ENCODE data around the gene TPM1.

TPM1 gene

DNA sequence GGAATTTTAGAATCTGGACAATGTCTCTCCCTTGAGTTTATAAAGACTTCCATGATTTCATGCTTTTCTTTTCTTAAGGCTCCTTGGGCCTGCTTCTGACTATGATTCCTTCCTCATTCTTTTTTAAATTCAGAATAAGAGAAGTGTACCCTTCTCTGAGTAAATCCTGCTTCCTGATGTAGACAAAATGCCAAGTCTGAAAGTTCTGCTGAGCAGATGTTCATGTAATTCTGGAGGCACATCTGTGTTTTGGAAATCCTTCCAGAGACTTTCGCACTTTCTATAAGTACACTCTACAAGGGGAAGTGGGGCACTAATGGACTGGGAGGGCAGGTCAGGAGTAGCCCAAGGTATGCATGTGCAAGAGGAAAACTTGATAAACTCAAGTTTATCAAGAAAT, 24.8 kb downstream of the TPM1 start:
- Histone ChIP-seq H2AFZ (ENCODE audit: low read length) (no peak overlapping the region), H3K79me1 (ENCODE audit: low read depth, low read length) (no peaks in the 10 kb centered on the region), H3K4me3 (ENCODE audit: low read length in 2 of 2) (no peak overlapping the region), H2BK15ac (ENCODE audit: low read length) (no peak overlapping the region), H2BK12ac (ENCODE audit: low read length) (no peak overlapping the region), H2AK5ac (ENCODE audit: low read depth, low read length) (no peak overlapping the region), H3K4me2 (ENCODE audit: insufficient read depth, low read length, poor library complexity, severe bottlenecking) (no peak overlapping the region), H4K91ac (ENCODE audit: low read depth, low read length, poor library complexity) (no peak overlapping the region), H3K4ac (ENCODE audit: low read length) (no peak overlapping the region), H3K14ac (ENCODE audit: low read length) (no peak overlapping the region), H3K4me1 (ENCODE audit: control insufficient read depth in 2 of 2, insufficient read depth in 1 of 2, low read depth in 1 of 2, low read length in 2 of 2) (peaks cover 6 to 12% of the 10 kb centered on the region in 2 donors), H4K8ac (ENCODE audit: low read depth, low read length) (no peak overlapping the region), H3K9ac (ENCODE audit: low read depth, low read length, poor library complexity) (no peak overlapping the region), H3K18ac (ENCODE audit: low read length) (no peak overlapping the region), H2BK120ac (ENCODE audit: low read depth, low read length) (no peak overlapping the region), H3K27me3 (ENCODE audit: control insufficient read depth in 3 of 3, insufficient read depth in 3 of 3, low read depth in 1 of 3, low read length in 3 of 3) (no peaks in the 10 kb centered on the region), H3K23ac (ENCODE audit: low read depth, low read length, poor library complexity) (no peak overlapping the region), H3K36me3 (replicated peaks in 1 of 2; ENCODE audit: control insufficient read depth in 2 of 2, insufficient read depth in 2 of 2, low read length in 2 of 2) (peaks cover 50 to 92% of the 10 kb centered on the region in 2 donors), H3K27ac (replicated peaks; ENCODE audit: low read length) (no peak overlapping the region), H3K9me3 (replicated peaks in 1 of 2; ENCODE audit: control insufficient read depth in 2 of 2, insufficient read depth in 1 of 2, low read depth in 1 of 2, low read length in 2 of 2) (peaks cover 2 to 6% of the 10 kb centered on the region in 2 donors), H2BK5ac (ENCODE audit: low read length) (no peak overlapping the region)
- WGBS, 2 donors (ENCODE audit: extremely low coverage in 2 of 2, insufficient read length in 2 of 2, insufficient replicate concordance in 1 of 2), result no CpG with 5 or more reads among the region's 1 CpG
- DNase-seq (ENCODE audit: low spot score), result no peak

DNA sequence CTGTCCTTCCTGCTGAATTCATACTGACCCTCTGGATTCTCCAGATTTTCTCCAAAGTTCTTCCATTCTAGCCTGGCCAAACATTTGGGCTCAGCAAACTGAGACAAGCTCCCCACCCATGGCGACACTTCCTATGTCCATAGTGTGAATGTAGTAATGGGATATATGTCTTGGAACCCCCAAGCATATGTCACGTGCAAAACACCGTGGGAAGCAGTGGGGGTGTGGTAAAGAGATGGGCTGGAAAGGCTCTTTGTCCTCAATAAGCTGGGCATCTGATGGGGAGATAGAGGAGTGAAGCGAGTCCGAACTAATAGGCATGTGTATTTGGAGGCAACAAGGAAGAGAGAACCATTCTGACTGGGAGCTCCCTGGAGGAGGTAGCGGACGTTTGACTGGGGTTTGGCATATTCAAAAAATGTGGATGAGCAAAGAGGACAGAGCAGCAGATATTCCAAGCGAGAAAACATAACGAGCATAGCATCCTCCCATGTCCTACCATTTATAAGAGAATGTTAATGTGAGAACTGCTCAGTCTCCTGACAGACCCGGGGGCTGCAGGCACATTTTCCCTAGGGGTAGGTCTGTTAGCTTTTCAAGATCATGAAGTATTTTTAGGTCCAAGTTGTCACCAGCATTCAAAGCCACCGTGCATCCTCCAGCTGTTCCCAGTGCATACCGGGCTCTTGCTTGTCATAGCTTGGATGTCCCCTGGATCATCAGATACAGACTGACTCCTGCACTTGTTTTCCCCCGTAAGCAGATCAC, 25.6 kb downstream of the TPM1 start:
- H3K14ac ChIP-seq (ENCODE audit: low read length), result peak overlapping the region; percentile 27
- H3K23ac ChIP-seq (ENCODE audit: low read depth, low read length, poor library complexity), result no peak overlapping the region
- no peaks in the 10 kb centered on the region for H3K79me1 ChIP-seq (ENCODE audit: low read depth, low read length)
- no peak overlapping the region for H2BK5ac ChIP-seq (ENCODE audit: low read length)
- H3K4me1 ChIP-seq (ENCODE audit: control insufficient read depth in 2 of 2, insufficient read depth in 1 of 2, low read depth in 1 of 2, low read length in 2 of 2), result peaks cover 6 to 12% of the 10 kb centered on the region in 2 donors
- H3K4me3 ChIP-seq (ENCODE audit: low read length in 2 of 2), result no peak overlapping the region
- H2AFZ ChIP-seq (ENCODE audit: low read length), result no peak overlapping the region
- no peak overlapping the region for H2BK120ac ChIP-seq (ENCODE audit: low read depth, low read length)
- no peaks in the 10 kb centered on the region for H3K27me3 ChIP-seq (ENCODE audit: control insufficient read depth in 3 of 3, insufficient read depth in 3 of 3, low read depth in 1 of 3, low read length in 3 of 3)
- no peak overlapping the region for H3K4ac ChIP-seq (ENCODE audit: low read length)
- no peak overlapping the region for H2BK12ac ChIP-seq (ENCODE audit: low read length)
- no peak overlapping the region for H3K9ac ChIP-seq (ENCODE audit: low read depth, low read length, poor library complexity)
- peaks cover 2 to 6% of the 10 kb centered on the region in 2 donors for H3K9me3 ChIP-seq (replicated peaks in 1 of 2; ENCODE audit: control insufficient read depth in 2 of 2, insufficient read depth in 1 of 2, low read depth in 1 of 2, low read length in 2 of 2)
- H4K91ac ChIP-seq (ENCODE audit: low read depth, low read length, poor library complexity), result no peak overlapping the region
- no peak overlapping the region for H4K8ac ChIP-seq (ENCODE audit: low read depth, low read length)
- no peak overlapping the region for H3K18ac ChIP-seq (ENCODE audit: low read length)
- H2BK15ac ChIP-seq (ENCODE audit: low read length), result no peak overlapping the region
- H3K36me3 ChIP-seq (replicated peaks in 1 of 2; ENCODE audit: control insufficient read depth in 2 of 2, insufficient read depth in 2 of 2, low read length in 2 of 2), result peaks cover 45 to 89% of the 10 kb centered on the region in 2 donors
- WGBS, 2 donors (ENCODE audit: extremely low coverage in 2 of 2, insufficient read length in 2 of 2, insufficient replicate concordance in 1 of 2), result no CpG with 5 or more reads among the region's 13 CpGs
- no peak overlapping the region for H3K4me2 ChIP-seq (ENCODE audit: insufficient read depth, low read length, poor library complexity, severe bottlenecking)
- no peak overlapping the region for H2AK5ac ChIP-seq (ENCODE audit: low read depth, low read length)
- no peak for DNase-seq (ENCODE audit: low spot score)
- H3K27ac ChIP-seq (replicated peaks; ENCODE audit: low read length), result peak overlapping the region; percentile 26

DNA sequence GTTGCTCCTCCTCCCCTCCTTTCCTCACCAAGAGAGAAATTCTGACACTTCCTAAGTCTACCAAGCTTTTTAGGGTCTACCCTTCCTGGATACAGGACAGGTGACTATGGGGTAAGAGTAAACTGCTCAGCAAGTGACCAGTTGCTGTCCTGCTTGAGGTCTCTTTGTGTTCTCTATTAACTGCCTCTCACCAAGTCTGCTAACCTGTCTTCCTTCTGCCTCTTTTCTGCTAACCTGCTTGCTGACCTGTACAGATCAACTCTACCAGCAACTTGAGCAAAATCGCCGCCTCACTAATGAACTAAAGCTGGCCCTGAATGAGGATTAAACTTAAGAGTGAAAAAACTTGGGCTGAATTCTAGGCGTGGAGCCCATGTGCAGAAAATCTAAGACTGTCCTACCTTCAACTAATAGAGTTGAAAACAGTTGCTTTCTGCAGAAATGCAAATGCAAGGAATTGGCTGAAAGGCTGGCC, 27.1 kb downstream of the TPM1 start:
- no peak overlapping the region for H2BK15ac ChIP-seq (ENCODE audit: low read length)
- H3K27ac ChIP-seq (replicated peaks; ENCODE audit: low read length), result peak overlapping the region; percentile 38
- H2AFZ ChIP-seq (ENCODE audit: low read length), result no peak overlapping the region
- DNase-seq (ENCODE audit: low spot score), result no peak
- H3K18ac ChIP-seq (ENCODE audit: low read length), result no peak overlapping the region
- no peaks in the 10 kb centered on the region for H3K9me3 ChIP-seq (replicated peaks in 1 of 2; ENCODE audit: control insufficient read depth in 2 of 2, insufficient read depth in 1 of 2, low read depth in 1 of 2, low read length in 2 of 2)
- H2AK5ac ChIP-seq (ENCODE audit: low read depth, low read length), result no peak overlapping the region
- peaks cover 3 to 12% of the 10 kb centered on the region in 2 donors for H3K4me1 ChIP-seq (ENCODE audit: control insufficient read depth in 2 of 2, insufficient read depth in 1 of 2, low read depth in 1 of 2, low read length in 2 of 2)
- WGBS, 2 donors (ENCODE audit: extremely low coverage in 2 of 2, insufficient read length in 2 of 2, insufficient replicate concordance in 1 of 2), result no CpG with 5 or more reads among the region's 3 CpGs
- no peaks in the 10 kb centered on the region for H3K27me3 ChIP-seq (ENCODE audit: control insufficient read depth in 3 of 3, insufficient read depth in 3 of 3, low read depth in 1 of 3, low read length in 3 of 3)
- H3K14ac ChIP-seq (ENCODE audit: low read length), result no peak overlapping the region
- no peak overlapping the region for H3K4ac ChIP-seq (ENCODE audit: low read length)
- no peak overlapping the region for H4K91ac ChIP-seq (ENCODE audit: low read depth, low read length, poor library complexity)
- no peak overlapping the region for H2BK120ac ChIP-seq (ENCODE audit: low read depth, low read length)
- H3K36me3 ChIP-seq (replicated peaks in 1 of 2; ENCODE audit: control insufficient read depth in 2 of 2, insufficient read depth in 2 of 2, low read length in 2 of 2), result peaks cover 35 to 76% of the 10 kb centered on the region in 2 donors
- no peak overlapping the region for H2BK12ac ChIP-seq (ENCODE audit: low read length)
- no peaks in the 10 kb centered on the region for H3K79me1 ChIP-seq (ENCODE audit: low read depth, low read length)
- H2BK5ac ChIP-seq (ENCODE audit: low read length), result no peak overlapping the region
- no peak overlapping the region for H3K4me2 ChIP-seq (ENCODE audit: insufficient read depth, low read length, poor library complexity, severe bottlenecking)
- H3K9ac ChIP-seq (ENCODE audit: low read depth, low read length, poor library complexity), result no peak overlapping the region
- H3K23ac ChIP-seq (ENCODE audit: low read depth, low read length, poor library complexity), result no peak overlapping the region
- H4K8ac ChIP-seq (ENCODE audit: low read depth, low read length), result no peak overlapping the region
- H3K4me3 ChIP-seq (ENCODE audit: low read length in 2 of 2), result no peak overlapping the region

DNA sequence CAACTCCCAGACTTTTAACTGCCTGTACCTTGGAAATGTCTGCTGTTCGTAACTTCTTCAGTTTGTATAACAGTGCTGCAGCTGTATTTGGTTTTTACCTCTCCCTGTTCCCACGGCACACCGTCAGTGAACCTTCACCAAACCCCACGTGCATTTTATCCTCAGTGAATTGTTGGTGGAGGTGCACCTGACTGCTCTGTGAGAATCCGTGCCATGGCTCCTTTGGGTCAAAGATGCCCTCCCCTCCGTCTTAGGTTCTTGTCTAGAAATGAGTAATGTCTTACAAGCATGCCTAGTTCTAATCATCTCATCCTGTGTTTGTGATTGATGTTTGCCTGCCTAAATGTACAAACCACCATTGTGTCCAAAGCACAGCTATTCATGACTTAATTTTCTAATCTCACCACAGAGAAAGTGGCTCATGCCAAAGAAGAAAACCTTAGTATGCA, 28.2 kb downstream of the TPM1 start:
- H3K4me2 ChIP-seq (ENCODE audit: insufficient read depth, low read length, poor library complexity, severe bottlenecking), result no peak overlapping the region
- H2BK15ac ChIP-seq (ENCODE audit: low read length), result no peak overlapping the region
- no peak overlapping the region for H2BK120ac ChIP-seq (ENCODE audit: low read depth, low read length)
- H3K36me3 ChIP-seq (replicated peaks in 1 of 2; ENCODE audit: control insufficient read depth in 2 of 2, insufficient read depth in 2 of 2, low read length in 2 of 2), result peaks cover 32 to 66% of the 10 kb centered on the region in 2 donors
- no peak overlapping the region for H3K18ac ChIP-seq (ENCODE audit: low read length)
- no peak overlapping the region for H2BK12ac ChIP-seq (ENCODE audit: low read length)
- no peak overlapping the region for H3K4me3 ChIP-seq (ENCODE audit: low read length in 2 of 2)
- no peak overlapping the region for H4K8ac ChIP-seq (ENCODE audit: low read depth, low read length)
- H3K14ac ChIP-seq (ENCODE audit: low read length), result no peak overlapping the region
- no peak overlapping the region for H2AK5ac ChIP-seq (ENCODE audit: low read depth, low read length)
- no peak overlapping the region for H4K91ac ChIP-seq (ENCODE audit: low read depth, low read length, poor library complexity)
- peak overlapping the region; percentile 43 for H3K27ac ChIP-seq (replicated peaks; ENCODE audit: low read length)
- no CpG with 5 or more reads among the region's 6 CpGs for WGBS, 2 donors (ENCODE audit: extremely low coverage in 2 of 2, insufficient read length in 2 of 2, insufficient replicate concordance in 1 of 2)
- H3K79me1 ChIP-seq (ENCODE audit: low read depth, low read length), result no peaks in the 10 kb centered on the region
- DNase-seq (ENCODE audit: low spot score), result no peak
- H3K27me3 ChIP-seq (ENCODE audit: control insufficient read depth in 3 of 3, insufficient read depth in 3 of 3, low read depth in 1 of 3, low read length in 3 of 3), result no peaks in the 10 kb centered on the region
- no peak overlapping the region for H2BK5ac ChIP-seq (ENCODE audit: low read length)
- H3K4ac ChIP-seq (ENCODE audit: low read length), result no peak overlapping the region
- H3K23ac ChIP-seq (ENCODE audit: low read depth, low read length, poor library complexity), result no peak overlapping the region
- no peak overlapping the region for H3K9ac ChIP-seq (ENCODE audit: low read depth, low read length, poor library complexity)
- H3K9me3 ChIP-seq (replicated peaks in 1 of 2; ENCODE audit: control insufficient read depth in 2 of 2, insufficient read depth in 1 of 2, low read depth in 1 of 2, low read length in 2 of 2), result no peaks in the 10 kb centered on the region
- H3K4me1 ChIP-seq (ENCODE audit: control insufficient read depth in 2 of 2, insufficient read depth in 1 of 2, low read depth in 1 of 2, low read length in 2 of 2), result peaks cover 3 to 6% of the 10 kb centered on the region in 2 donors
- no peak overlapping the region for H2AFZ ChIP-seq (ENCODE audit: low read length)

Measured in neuronal stem cell (in vitro differentiated cells).